ENCODE measurements around the gene NCK1. TPM values are rescaled to one million over a fixed set of nuclear protein-coding genes. Genes with fewer than 3 reads are reported as not detected.

The NCK1 gene
- total RNA-seq, 2 experiments from 2014 or later, result 31.9 to 34.7 TPM

GRCh38 chr3:136938334-136938733 lies 76.3 kb downstream of the NCK1 start:
- ChIA-PET POLR2A (interaction anchor here (1.2 kb wide), 1 partner anchor 76 kb away, joined by 3 read pairs; no protein-coding TSS in a partner anchor), CTCF (interaction anchor here (1.1 to 1.9 kb wide), 3 partner anchors 28 to 186 kb away, joined by 3 to 7 read pairs (median 3); partner anchors contain the start of gene STAG1)
- Mint-ChIP-seq H3K4me3 (no peak overlapping the region), H3K36me3 (ENCODE audit: low read depth) (peaks cover 41% of the 10 kb centered on the region), H3K27me3 (no peaks in the 10 kb centered on the region), H3K27ac (peak overlapping the region; percentile 42), H3K4me1 (ENCODE audit: low read depth) (peaks cover 73% of the 10 kb centered on the region), H3K9me3 (peaks cover 10% of the 10 kb centered on the region)
- intact Hi-C loops (cut with micrococcal nuclease), result no loop called here
- no peak for DNase-seq
- no peak for TF ChIP-seq CTCF (IDR thresholded peaks at IDR 0.05)
- ATAC-seq, result peak; percentile 56

DNA sequence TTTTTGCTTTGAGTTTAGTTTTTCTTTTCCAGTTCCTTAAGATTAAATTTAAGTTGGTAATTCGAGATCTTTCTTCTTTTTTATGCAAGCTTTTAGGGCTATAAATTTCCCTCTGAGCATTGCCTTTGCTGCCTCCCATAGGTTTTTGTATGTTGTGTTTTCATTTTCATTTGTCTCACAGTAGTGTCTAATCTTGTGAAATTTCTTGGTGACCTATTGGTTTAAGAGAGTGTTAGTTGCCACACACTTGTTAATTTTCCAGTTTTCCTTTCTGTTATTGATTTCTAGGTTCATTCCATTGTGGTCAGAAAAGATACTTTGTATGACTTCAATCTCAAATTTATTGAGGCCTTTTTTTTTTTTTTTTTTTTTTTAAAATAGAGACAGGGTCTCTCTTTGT lies 77.5 kb downstream of the NCK1 start:
- DNase-seq (no peak), ATAC-seq (no peak)
- CTCF ChIA-PET, result interaction anchor here (1.1 kb wide), 1 partner anchor 30 kb away, joined by 3 read pairs; no protein-coding TSS in a partner anchor
- H3K27ac Mint-ChIP-seq, result peak overlapping the region; percentile 81
- peaks cover 74% of the 10 kb centered on the region for H3K4me1 Mint-ChIP-seq (ENCODE audit: low read depth)
- no peaks in the 10 kb centered on the region for H3K27me3 Mint-ChIP-seq
- POLR2A ChIA-PET, result interaction anchor here (1.2 kb wide), 1 partner anchor 77 kb away, joined by 3 read pairs; no protein-coding TSS in a partner anchor
- peaks cover 9% of the 10 kb centered on the region for H3K9me3 Mint-ChIP-seq
- no peak overlapping the region for H3K4me3 Mint-ChIP-seq
- intact Hi-C loops (cut with micrococcal nuclease), result no loop called here
- no peak for TF ChIP-seq CTCF (IDR thresholded peaks at IDR 0.05)
- peaks cover 37% of the 10 kb centered on the region for H3K36me3 Mint-ChIP-seq (ENCODE audit: low read depth)

DNA sequence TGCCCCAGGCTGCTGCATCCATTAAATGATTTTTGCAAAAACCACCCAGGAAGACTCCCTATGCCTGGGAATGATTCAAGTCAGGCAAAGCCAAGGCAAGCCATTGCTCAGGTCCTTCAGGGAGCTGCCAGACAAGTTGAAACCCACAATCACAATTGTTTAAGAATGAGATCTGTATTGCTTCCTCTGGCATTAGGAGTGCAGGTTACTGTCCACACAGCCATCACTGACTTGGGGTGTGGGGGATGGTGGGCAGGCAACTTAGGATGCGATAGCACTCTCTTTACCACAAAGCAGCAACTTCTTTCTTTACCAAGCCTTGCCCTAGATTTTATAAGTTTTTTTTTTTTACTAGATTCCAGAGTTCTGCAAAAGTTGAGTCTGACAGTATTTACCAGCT lies 80.8 kb downstream of the NCK1 start:
- CTCF ChIA-PET, result interaction anchor here (1.3 kb wide), 1 partner anchor 90 kb away, joined by 4 read pairs; no protein-coding TSS in a partner anchor
- TF ChIP-seq CTCF (IDR thresholded peaks at IDR 0.05), result no peak
- no peaks in the 10 kb centered on the region for H3K9me3 Mint-ChIP-seq
- DNase-seq (no peak), ATAC-seq (no peak)
- peaks cover 21% of the 10 kb centered on the region for H3K36me3 Mint-ChIP-seq (ENCODE audit: low read depth)
- H3K4me1 Mint-ChIP-seq (ENCODE audit: low read depth), result peaks cover 56% of the 10 kb centered on the region
- POLR2A ChIA-PET, result interaction anchor here (0.8 kb wide), 1 partner anchor 16 kb away, joined by 4 read pairs; no protein-coding TSS in a partner anchor
- no peak overlapping the region for H3K4me3 Mint-ChIP-seq
- H3K27ac Mint-ChIP-seq, result peak overlapping the region; percentile 17
- H3K27me3 Mint-ChIP-seq, result no peaks in the 10 kb centered on the region
- intact Hi-C loops (cut with micrococcal nuclease), result no loop called here

GRCh38 chr3:136943436-136943835 lies 81.4 kb downstream of the NCK1 start:
- intact Hi-C loops (cut with micrococcal nuclease), result no loop called here
- Mint-ChIP-seq H3K4me3 (no peak overlapping the region), H3K9me3 (no peaks in the 10 kb centered on the region), H3K36me3 (ENCODE audit: low read depth) (peaks cover 18% of the 10 kb centered on the region), H3K27me3 (no peaks in the 10 kb centered on the region), H3K27ac (peak overlapping the region; percentile 21), H3K4me1 (ENCODE audit: low read depth) (peaks cover 50% of the 10 kb centered on the region)
- DNase-seq (no peak), ATAC-seq (no peak)
- no peak for TF ChIP-seq CTCF (IDR thresholded peaks at IDR 0.05)
- ChIA-PET POLR2A (interaction anchor here (0.7 kb wide), 1 partner anchor 1659 kb away, joined by 3 read pairs; no protein-coding TSS in a partner anchor), CTCF (interaction anchor here (1.3 kb wide), 1 partner anchor 89 kb away, joined by 4 read pairs; no protein-coding TSS in a partner anchor)

GRCh38 chr3:136946978-136947377 lies 85.0 kb downstream of the NCK1 start:
- H3K4me3 Mint-ChIP-seq, result no peak overlapping the region
- ATAC-seq (no peak), DNase-seq (no peak)
- H3K4me1 Mint-ChIP-seq (ENCODE audit: low read depth), result peaks cover 23% of the 10 kb centered on the region
- no peaks in the 10 kb centered on the region for H3K27me3 Mint-ChIP-seq
- ChIA-PET CTCF (no interaction called here), POLR2A (no interaction called here)
- H3K36me3 Mint-ChIP-seq (ENCODE audit: low read depth), result peaks cover 16% of the 10 kb centered on the region
- no peak for TF ChIP-seq CTCF (IDR thresholded peaks at IDR 0.05)
- H3K27ac Mint-ChIP-seq, result peak overlapping the region; percentile 9
- intact Hi-C loops (cut with micrococcal nuclease), result no loop called here
- H3K9me3 Mint-ChIP-seq, result no peaks in the 10 kb centered on the region
